K562 (cell line): ENCODE results near the gene SPI1. TPM values are rescaled to one million over a fixed set of nuclear protein-coding genes. Genes with fewer than 3 reads are reported as not detected.

Experiments
- ATAC-seq: fragments of 200-7000 bp; cut with Tn5 transposase; 3 replicates; pipeline ENCODE4 v1.9.1; 2020; ENCODE audit warnings: moderate library complexity
- BruUV-seq: library from RNA; stranded (reverse); fragments of 400-500 nt; replicated peaks from 2 replicates; lab custom pipeline; 2021; lab: Mats Ljungman, UMichigan
- CTCF ChIA-PET: fragments of 300-600 bp; formaldehyde crosslinking; extraction: SDS; loops from one replicate; lab custom pipeline; 2021; ENCODE audit warnings: low intra/inter-chr PET ratio; lab: Yijun Ruan, JAX
- POLR2A ChIA-PET: fragments of 300-600, 350-650 bp; sonication (Branson Sonifier 250); formaldehyde crosslinking; extraction: SDS; loops from one replicate; lab custom pipeline; 2021; ENCODE audit warnings: antibody characterized with exemption, inconsistent platforms; lab: Yijun Ruan, JAX
- DNase-seq, 4 experiments: peaks; one replicate each; pipeline versions ENCODE4 v3.0.0 to v3.0.0-alpha.2; 2011 to 2018; ENCODE audit warnings: low spot score in 3 of 4, mixed read lengths in 3 of 4; ENCODE audit errors: extremely low read depth in 1 of 4
- FAIRE-seq: peaks from 2 replicates; lab custom pipeline; 2011; peaks lifted over from hg19 to GRCh38; lab: Jason Lieb, UNC
- H2AFZ ChIP-seq: 2 replicates; pipeline ENCODE4 v1.6.0; 2011; ENCODE audit warnings: low read depth, low read length, control low read depth, inconsistent platforms
- H3K27ac ChIP-seq: fragments of 200-600 bp; 3 replicates; pipeline ENCODE4 v1.8.0; 2011; ENCODE audit warnings: low read depth, mild to moderate bottlenecking, control low read depth, inconsistent platforms, low read length, moderate library complexity, mixed read lengths; ENCODE audit errors: extremely low read depth
- H3K27me3 ChIP-seq, 2 experiments: fragments of 300-600 bp in 1 of 2; 2 replicates in 1 of 2; 3 replicates in 1 of 2; pipeline versions ENCODE4 v1.6.0 to v1.8.0; 2011; ENCODE audit warnings: inconsistent platforms in 2 of 2, low read length in 2 of 2, mild to moderate bottlenecking in 1 of 2, mixed read lengths in 1 of 2, moderate library complexity in 1 of 2; ENCODE audit not compliant: control insufficient read depth in 2 of 2, insufficient read depth in 2 of 2
- H3K36me3 ChIP-seq: fragments of 300-600 bp; 3 replicates; pipeline ENCODE4 v1.8.0; 2011; ENCODE audit warnings: mild to moderate bottlenecking, low read length, inconsistent platforms; ENCODE audit not compliant: control insufficient read depth, insufficient read depth
- H3K4me1 ChIP-seq, 2 experiments: fragments of 200-600 bp in 1 of 2; replicated peaks in 1 of 2; 2 replicates in 1 of 2; 3 replicates in 1 of 2; pipeline versions ENCODE4 v1.5.1 to v1.8.0; 2011; ENCODE audit warnings: inconsistent platforms in 2 of 2, low read length in 2 of 2, mild to moderate bottlenecking in 1 of 2, mixed read lengths in 1 of 2, moderate library complexity in 1 of 2; ENCODE audit not compliant: control insufficient read depth in 2 of 2, insufficient read depth in 2 of 2
- H3K4me2 ChIP-seq: 2 replicates; pipeline ENCODE4 v1.6.1; 2011; ENCODE audit warnings: low read length, control low read depth, inconsistent platforms, mixed read lengths; ENCODE audit not compliant: insufficient read depth
- H3K4me3 ChIP-seq: fragments of 200-600 bp; sonication (generic), shearing (Covaris generic); 2 replicates; pipeline ENCODE4 v1.5.1; 2016; ENCODE audit warnings: control low read depth, inconsistent platforms
- H3K79me2 ChIP-seq: fragments of 200-600 bp; 3 replicates; pipeline ENCODE4 v1.8.0; 2011; ENCODE audit warnings: low read length, inconsistent platforms; ENCODE audit not compliant: control insufficient read depth, insufficient read depth
- H3K9ac ChIP-seq, 2 experiments: 2 replicates each; pipeline versions ENCODE4 v1.6.0 to v1.6.1; 2011; ENCODE audit warnings: low read depth in 2 of 2, low read length in 2 of 2, control low read depth in 1 of 2, inconsistent platforms in 1 of 2, mild to moderate bottlenecking in 1 of 2, mixed read lengths in 1 of 2; ENCODE audit not compliant: insufficient read depth in 1 of 2
- H3K9me1 ChIP-seq: one replicate; pipeline ENCODE4 v1.6.0; 2011; ENCODE audit warnings: inconsistent platforms, mild to moderate bottlenecking, low read length, moderate library complexity; ENCODE audit not compliant: control insufficient read depth, insufficient read depth
- H3K9me3 ChIP-seq: replicated peaks from 2 replicates; pipeline ENCODE4 v1.5.1; 2011; ENCODE audit warnings: low read depth, low read length, inconsistent platforms; ENCODE audit not compliant: control insufficient read depth, insufficient read depth
- H4K20me1 ChIP-seq: replicated peaks from 2 replicates; pipeline ENCODE4 v1.6.1; 2011; ENCODE audit warnings: low read length, inconsistent platforms, mixed read lengths; ENCODE audit not compliant: control insufficient read depth, insufficient read depth
- CCAR2 ChIP-seq: fragments of 200-400 bp; formaldehyde crosslinking; IDR thresholded peaks from 2 replicates; pipeline ENCODE4 v1.6.1; 2017; ENCODE audit warnings: mild to moderate bottlenecking, low read depth, low read length
- MBD1 ChIP-seq: fragments of 250-450 bp; sonication (Bioruptor Pico); IDR thresholded peaks from 2 replicates; pipeline ENCODE4 v1.8.0; 2022; ENCODE audit warnings: inconsistent platforms
- PYGO2 ChIP-seq: fragments of 450-650 bp; IDR thresholded peaks from 2 replicates; pipeline ENCODE4 v1.6.1; 2016; ENCODE audit warnings: mild to moderate bottlenecking, missing genetic modification characterization, moderate library complexity, missing compliant biosample characterization
- TOE1 ChIP-seq, 2 experiments: fragments of 450-650 bp in 1 of 2; sonication (generic) in 1 of 2; formaldehyde crosslinking in 1 of 2; IDR thresholded peaks; 2 replicates each; pipeline versions ENCODE4 v1.7.1 to v1.8.0; 2016 to 2022; ENCODE audit warnings: borderline replicate concordance in 2 of 2, mild to moderate bottlenecking in 2 of 2, antibody characterized with exemption in 1 of 2, inconsistent platforms in 1 of 2, low read depth in 1 of 2, missing genetic modification reagents in 1 of 2, moderate library complexity in 1 of 2
- ZSCAN29 ChIP-seq: fragments of 450-650 bp; IDR thresholded peaks from 2 replicates; pipeline ENCODE4 v1.6.1; 2017
- WGBS: fragments of 100-300 bp; shearing (Covaris generic); methylation state at CpG from one replicate; pipeline ENCODE4 v1.1.6; 2016; ENCODE audit warnings: low coverage, mixed read lengths; ENCODE audit not compliant: insufficient coverage; ENCODE audit errors: missing lambda C conversion rate; 5-methylcytosine and 5-hydroxymethylcytosine counted together
- in situ Hi-C: fragments of 300-500 bp; cut with MboI; formaldehyde crosslinking; loops from 4 replicates; pipeline ENCODE4 v1.15.0; 2018; ENCODE audit warnings: inconsistent platforms, mixed read lengths
- intact Hi-C: fragments of 100-400 bp; cut with micrococcal nuclease; formaldehyde crosslinking; loops from 2 replicates; pipeline ENCODE4 v1.14.2; 2022
- polyA plus RNA-seq, 8 experiments: library from polyadenylated mRNA; depleted of rRNA in 4 of 8; stranded (reverse) in 5 of 8; unstranded in 3 of 8; fragments of >200 nt; fragmentation: Nextera tagmentation in 2 of 8; fragmentation: Illumina TruSeq in 1 of 8; extraction: Ambion mirVana in 2 of 8; extraction: Trizol in 1 of 8; gene quantifications; 2 replicates each; pipeline versions ENCODE4 v1.2.1 to v1.2.3, GENCODE V29; 2011 to 2014; ENCODE audit warnings: inconsistent platforms in 1 of 8, missing spikeins in 1 of 8
- total RNA-seq, 7 experiments: library from RNA; depleted of rRNA in 6 of 7; stranded (reverse); fragments of >200 nt in 6 of 7; fragmentation: Illumina TruSeq in 2 of 7; extraction: Trizol in 2 of 7; gene quantifications; 2 replicates each; pipeline versions ENCODE4 v1.2.1 to v1.2.3, GENCODE V29; 2011 to 2021; ENCODE audit warnings: low replicate concordance in 1 of 7

Gene SPI1
- total and polyA plus RNA-seq, 9 of the 15 experiments (the other 6 are each of a cell fraction or from before 2014, with no cell fraction given) = 0.10 to 33.7 (median 10.3) TPM

DNA sequence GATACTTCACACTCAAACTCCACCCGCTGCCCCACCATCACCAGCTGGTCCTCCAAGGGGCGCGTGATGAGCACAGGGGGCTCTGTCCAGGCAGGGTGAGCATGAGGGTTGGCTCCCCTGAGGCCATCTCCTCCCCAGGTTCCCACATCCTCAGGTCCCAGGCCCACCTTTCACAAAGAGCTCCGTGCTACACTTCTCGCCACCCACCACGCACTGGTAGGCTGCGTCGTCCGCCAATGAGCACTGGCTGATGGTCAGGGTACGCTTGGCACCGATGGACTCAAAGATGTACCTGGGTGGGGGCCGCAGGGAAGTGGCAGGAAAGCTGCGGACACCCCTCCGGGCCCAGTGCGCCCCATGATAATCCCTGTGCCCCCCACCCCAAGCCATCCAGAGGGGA is 35.5 kb downstream of the SPI1 start:
- ChIA-PET CTCF (no interaction called here), POLR2A (interaction anchor here (0.5 kb wide), 1 partner anchor 37 kb away, joined by 3 read pairs; no protein-coding TSS in a partner anchor)
- no peak overlapping the region for H3K9ac ChIP-seq
- no TSS peak for BruUV-seq
- intact Hi-C loops = no loop called here
- no peak overlapping the region for H3K4me3 ChIP-seq
- FAIRE-seq (no peak), ATAC-seq (no peak), DNase-seq (no peak)
- H2AFZ ChIP-seq = no peak overlapping the region
- no peak overlapping the region for H3K27ac ChIP-seq
- H3K4me2 ChIP-seq = no peak overlapping the region
- H3K27me3 ChIP-seq = peaks cover 13 to 44% of the 10 kb centered on the region in 2 experiments; a peak in 4 of 5 replicates
- WGBS = 50% methylated on average over 15 of the region's 15 CpGs
- peaks cover 3% of the 10 kb centered on the region; the same call in 1 of the 2 replicates for H4K20me1 ChIP-seq
- H3K79me2 ChIP-seq = no peaks in the 10 kb centered on the region
- H3K36me3 ChIP-seq = no peaks in the 10 kb centered on the region
- H3K9me1 ChIP-seq = peaks cover 2% of the 10 kb centered on the region
- in situ Hi-C loops = loop anchor here (10.0 kb wide), 1 partner anchor 168 kb away; the partner anchor contains the start of gene ARFGAP2
- H3K9me3 ChIP-seq = no peaks in the 10 kb centered on the region
- no peak for TF ChIP-seq TOE1 (IDR thresholded peaks at IDR 0.05; ENCODE audit: borderline replicate concordance)
- no peak for TF ChIP-seq TOE1 (CRISPR knock-in tag; IDR thresholded peaks at IDR 0.05; ENCODE audit: borderline replicate concordance, low read depth)
- no peak for TF ChIP-seq PYGO2
- no peak for TF ChIP-seq MBD1 (CRISPR knock-in tag)
- no peak for TF ChIP-seq CCAR2
- no peak for TF ChIP-seq ZSCAN29
- H3K4me1 ChIP-seq = peaks cover 0 to 42% of the 10 kb centered on the region in 2 experiments; a peak in 2 of 5 replicates
